Activated CD8-positive, alpha-beta memory T cell treated with anti-CD3 and anti-CD28 coated beads for 48 hours (primary cell): ENCODE data around the gene PITX2.
A peak's percentile ranks its signal among the peaks of the same experiment; 100 is the strongest.

Experiments
- DNase-seq, 3 experiments: peaks; one replicate each; pipeline ENCODE4 v3.0.0-alpha.2; 2020; ENCODE audit warnings: low read depth in 2 of 3, low spot score in 2 of 3

The PITX2 gene

DNA sequence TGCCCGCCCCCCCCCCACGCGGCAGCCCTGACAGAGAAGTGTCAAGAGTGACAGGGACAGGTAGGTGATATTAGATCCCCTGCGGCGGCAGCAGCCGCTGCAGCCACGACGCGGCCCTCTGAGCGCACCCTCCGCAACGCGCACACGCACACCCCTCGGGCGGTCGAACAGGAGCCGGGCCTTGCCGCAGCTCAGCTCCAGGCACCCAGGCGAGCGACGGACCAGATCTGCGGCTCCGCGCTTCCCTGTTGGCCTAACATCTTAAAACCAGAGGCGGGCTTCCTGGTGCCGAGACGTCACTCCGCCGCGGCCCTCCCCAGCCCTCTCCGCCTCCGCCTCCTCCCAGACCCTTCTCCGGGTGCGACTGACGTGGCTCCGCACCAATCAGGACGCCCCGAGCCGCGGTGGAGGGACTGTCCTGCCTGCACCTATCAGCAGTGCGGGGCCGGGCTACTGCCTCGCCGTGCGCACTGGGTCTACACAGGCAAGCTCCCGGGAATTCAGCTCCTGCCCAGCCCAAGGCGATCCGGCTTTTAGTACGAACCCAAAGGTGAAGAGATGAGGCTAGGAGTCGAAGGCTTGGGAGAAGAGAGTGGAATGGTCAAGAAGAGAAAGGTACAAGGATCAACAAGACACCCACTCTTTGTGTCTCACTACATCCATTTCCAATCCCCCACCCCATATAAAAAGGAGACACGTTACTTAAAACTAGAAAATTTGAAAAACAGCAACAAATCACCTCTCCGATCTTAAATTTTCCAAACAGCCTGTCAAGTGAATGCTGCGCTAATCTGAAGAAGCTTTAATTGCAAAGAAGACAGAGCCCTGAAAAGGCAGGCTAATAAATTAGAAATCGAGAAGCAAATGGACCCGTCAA lies at the start of gene PITX2:
Gene PITX2 (minus strand): TSS at position 237 of the 877 bp plus-strand sequence. CDS start 617 bp downstream, outside the sequence.
- peak in 1 of 3 experiments; percentile 26 for DNase-seq

DNA sequence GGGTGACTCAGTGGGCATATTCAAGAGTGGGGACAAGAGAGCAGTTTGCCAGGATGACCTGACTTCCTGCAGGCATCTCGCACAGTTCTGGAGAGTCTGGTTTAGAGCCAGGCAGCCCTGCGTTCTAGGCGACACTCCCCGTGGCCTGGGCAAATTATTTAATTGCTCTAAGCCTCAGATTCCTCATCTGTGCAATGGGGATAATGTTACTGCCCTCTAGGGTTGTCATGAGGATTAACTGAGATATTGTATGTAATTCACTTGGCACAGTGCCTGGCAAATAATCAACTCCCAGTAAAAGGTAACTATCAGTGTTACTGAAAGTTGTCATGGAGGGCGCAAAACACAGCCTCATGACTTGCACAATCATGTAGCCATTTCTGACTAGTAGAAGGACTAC lies 48.8 kb upstream of the PITX2 start:
- DNase-seq, result no peak

DNA sequence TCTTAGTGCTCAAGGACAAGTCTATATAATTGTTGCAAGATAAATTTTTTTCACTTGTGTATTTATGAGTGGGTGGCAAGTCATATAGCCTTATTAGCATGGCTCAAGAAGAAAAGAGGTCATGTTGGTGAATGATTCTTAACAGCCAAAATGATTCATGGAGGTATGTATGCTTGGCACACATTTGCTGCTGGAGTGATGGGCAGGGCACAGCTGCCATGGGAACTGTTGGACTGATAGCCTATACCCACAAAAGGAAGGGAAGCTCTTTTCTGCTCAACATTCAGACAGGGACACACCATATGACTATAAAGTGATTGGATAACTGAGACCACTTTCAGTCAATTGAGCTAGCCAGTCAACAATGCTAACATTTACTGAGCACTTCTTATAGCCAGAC lies 46.8 kb upstream of the PITX2 start:
- DNase-seq, result no peak

DNA sequence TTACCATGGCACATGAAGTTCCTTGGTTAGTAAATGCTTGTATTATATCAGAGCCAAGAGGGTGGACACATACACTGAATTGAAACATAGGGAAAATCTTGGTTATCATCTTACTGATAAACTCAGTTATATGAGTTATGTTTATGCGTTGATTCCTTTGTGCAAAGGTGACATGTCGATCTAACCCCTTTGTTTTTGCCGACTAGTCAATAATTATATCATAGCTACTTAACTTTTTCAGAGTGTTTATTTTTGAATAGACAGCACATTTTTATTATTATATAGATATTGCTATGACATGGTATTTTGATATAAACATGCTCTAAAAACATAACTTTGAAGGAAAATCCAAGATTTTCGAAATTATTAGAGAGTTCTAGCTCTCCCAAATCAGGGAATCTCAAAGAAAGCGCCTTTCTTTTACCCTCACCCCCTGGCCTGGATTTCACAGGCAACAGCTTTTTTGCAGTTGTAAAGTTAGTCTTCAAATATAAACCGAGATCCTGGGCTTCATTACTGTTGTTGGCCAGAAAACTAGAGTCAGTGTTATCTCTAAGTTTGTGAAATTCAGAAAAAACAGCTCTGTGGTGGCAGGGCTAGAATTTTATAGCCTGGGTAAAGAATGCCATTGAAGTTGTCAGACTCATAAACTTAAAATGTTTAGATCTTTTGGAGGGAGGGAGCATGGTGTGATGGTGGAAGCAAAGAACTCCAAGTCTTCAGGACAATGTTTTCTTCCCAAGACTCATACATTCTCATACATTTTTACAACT lies 45.8 kb upstream of the PITX2 start:
- DNase-seq, result no peak

DNA sequence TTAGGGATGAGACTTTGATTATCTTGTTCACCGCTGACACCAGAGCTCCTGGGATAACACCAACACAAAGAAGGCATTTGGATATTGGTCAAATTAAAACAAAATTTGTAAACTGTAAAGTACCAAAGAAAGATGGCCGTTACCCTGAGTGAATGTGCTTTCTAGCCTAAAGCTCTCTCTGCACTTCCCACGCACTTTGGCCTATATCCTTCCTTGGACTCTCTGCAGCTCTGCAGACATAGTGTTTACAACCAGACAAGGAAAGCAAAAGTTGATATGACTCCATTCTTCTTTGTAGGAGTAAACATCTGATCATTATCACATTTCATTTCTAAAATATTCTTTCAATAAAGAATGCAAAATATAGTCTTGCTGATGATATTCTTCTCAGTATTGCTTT lies 44.8 kb upstream of the PITX2 start:
- DNase-seq, result no peak

DNA sequence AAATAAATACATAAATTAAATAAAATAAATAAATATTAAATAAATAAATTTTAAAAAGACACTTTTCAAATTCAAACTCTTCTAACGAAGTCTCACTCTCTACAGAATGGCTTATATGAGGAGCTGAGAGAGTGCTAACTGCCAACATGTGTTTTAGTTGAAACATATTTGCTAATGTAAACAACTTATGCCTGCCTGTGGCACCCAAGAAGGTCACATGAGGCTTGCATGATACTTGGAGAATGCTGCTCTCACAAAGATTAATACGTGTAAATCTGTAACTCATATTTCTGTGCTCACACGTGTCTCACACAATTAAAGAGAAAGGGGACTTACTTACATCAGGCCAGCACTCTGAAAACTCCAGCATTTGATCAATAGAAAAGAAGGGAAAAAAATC lies 43.2 kb upstream of the PITX2 start:
- DNase-seq, result no peak

DNA sequence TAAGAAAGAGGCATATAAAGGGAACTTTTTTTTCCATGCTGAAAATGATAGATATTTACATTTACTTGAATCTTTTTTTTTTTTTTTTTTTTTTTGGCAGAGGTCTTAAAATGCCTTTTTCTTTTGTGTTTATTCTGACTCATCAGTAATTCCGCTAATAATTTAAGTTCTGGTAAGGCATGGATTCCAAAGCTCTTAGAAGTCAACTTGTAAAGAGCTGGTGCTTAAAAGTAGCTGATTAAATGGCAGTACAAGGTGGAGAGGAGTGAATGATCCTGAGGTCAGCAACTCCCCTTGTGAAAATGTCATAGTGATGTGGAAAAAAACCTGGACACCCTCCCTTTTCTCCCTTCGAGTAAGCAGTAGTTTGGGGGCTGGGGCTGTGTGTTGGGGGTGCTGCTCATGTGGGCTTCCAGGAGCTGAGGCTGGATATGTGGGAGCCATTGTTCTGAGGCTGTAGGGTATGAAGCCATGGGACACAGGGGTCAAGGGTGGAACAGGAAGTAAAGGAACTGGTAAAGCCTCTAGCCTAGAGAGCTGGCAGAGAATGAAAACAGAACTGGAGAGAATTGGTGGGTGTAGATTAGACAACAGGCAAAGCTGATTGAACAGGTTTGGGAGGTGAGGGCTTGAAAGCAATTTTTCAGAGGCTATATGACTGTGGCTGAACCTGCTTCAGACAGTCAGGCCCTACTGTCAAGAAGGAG lies 41.0 kb upstream of the PITX2 start:
- no peak for DNase-seq

DNA sequence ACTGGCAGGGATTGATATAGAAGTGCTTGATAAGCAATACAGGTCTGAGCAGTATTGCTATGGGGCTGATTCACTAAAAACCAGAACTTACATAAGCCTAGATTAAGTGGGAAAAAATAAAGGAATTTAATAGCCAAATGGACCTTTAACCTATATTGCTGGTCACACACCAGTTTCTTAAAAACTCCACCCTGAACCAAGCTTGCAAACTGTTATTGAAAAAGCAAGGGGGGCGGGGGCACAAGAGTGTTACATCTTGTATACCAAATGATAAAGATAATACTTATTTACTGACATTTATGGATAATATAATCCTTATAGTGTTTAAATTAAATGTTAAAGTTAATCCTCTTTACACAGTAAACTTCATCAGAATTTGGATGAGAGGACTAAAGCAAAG lies 40.3 kb upstream of the PITX2 start:
- no peak for DNase-seq

DNA sequence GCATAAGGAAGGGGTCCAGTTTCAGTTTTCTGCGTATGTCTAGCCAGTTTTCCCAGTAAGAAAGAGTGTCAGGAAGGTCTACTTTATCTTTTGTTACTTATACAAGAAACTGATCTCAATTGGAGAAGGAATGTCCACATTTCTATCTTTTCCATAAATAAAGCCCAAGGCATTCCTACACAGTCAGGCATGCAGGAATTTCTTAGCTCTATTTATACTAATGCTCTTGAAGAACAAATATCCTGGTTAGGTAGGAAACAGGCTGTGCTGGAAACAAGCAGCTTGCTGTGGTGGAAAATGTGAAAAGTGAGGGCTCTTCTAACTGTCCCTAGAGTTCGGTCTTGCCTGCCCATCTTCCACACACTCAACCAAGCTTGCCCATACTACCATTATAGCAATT lies 37.9 kb upstream of the PITX2 start:
- DNase-seq, result no peak

DNA sequence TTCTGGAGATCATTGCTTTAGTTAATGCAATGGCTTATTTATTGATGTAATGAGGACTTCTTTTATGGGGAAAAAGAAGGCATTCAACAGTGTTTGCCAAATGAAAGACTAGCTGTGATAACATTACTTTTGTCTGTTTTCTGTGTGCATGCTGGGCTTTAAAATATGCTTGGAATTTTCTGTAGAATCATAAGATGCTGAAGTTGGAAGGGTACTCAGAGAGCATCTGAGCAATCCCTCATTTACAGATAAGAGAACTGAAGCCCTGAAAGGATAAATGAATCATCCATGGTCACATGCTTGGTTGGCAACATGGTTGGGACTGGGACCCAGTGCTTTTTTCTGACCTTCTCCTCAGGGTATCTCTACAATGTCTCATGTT lies 31.4 kb upstream of the PITX2 start:
- no peak for DNase-seq

DNA sequence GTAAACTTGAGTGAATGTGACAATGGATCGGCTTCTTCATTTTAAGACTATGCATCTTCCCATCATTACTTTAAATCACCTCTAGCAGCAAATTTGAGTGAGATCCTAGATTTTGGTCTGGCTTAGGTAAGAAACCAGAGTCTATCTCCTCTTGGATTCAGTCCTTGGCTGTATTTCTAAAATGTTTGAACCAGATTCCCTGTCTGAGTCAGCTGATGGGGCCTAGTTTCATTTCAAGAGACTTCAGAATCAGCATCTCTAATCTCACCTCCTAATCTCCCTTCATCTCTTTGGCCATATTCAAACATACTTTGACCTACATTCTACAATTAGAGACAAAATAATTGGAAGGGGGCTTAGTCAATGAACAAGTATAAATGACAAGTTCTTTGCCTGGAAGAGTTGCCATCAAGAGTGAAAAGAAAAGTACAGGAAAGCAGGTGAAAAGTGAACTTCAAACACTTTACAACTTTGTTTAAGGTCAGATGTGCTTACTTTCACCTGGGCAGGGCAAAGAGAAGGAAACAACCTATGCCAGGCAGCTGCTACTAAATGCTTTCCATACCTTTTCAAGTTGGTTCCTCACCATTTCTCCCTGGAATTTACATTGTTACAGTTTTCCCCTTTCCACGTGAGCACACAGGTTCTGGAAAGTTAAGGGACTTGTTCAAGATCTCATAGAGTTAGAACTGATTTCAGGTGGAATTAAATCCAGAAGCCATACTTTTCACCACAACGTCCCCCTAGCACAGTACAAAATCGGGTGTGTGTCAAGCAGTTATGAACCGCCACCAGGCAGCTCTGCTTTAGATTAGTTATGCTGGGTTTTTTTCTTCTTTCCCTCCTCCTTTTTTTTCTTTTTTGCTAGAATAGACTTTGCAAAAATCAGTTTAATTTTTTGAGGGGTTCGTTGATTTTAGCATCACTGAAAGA lies 30.7 kb upstream of the PITX2 start:
- no peak for DNase-seq

DNA sequence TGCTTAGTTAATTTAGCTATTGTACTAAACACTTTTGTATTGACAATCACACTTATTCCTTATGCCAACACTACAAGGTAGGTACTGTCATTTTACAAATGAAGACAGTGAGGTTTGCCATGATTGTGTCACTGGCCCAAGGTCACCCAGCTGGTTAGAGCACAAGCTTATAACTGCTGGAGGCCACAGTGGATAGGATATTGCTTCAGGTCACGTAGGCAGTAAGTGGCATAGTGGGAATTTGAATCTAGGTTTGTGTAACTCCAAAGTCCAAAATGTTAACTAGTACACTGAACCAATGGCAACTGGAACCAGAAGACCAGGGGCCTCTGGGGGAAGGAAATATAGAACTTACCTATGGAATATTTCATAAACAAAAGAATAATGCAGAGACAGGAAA lies 21.1 kb upstream of the PITX2 start:
- no peak for DNase-seq

DNA sequence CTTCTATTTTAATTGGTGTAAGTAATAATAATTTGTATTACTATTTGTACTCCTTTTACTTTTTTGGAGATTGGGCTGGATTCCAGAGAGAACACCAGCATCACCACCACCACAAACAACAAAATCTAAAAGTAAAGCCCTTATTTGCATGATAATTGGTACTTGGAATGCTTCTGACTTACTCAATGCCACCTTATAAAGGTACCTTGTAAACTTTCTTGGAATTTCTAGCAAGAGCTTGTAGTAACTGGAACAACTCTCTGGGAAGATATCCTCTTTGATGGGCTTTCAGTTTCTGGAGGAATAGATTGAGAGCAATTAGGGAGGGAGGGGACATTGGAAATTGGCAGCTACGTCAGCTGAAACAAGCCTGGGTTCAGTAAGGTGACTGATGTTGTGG lies 20.2 kb upstream of the PITX2 start:
- no peak for DNase-seq

DNA sequence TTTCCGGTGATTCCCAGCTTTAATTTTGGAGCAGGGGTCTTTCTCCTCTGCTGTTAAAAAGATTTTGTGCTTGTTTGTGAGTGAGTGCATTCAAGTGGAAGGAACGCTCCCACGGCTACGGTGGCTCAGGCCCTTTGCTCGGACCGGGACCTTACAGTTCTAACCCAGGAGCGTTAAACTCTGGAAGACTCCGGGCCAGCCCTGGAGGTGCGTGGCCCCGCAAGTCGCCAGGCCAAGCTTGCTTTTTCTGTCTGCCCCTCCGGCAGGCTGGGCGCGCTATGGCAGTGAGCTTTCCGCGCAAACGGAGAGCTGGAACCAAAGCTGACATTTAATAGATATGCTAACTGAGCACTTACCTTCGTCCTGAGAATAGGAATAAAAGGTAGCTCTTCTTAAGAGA lies 18.3 kb upstream of the PITX2 start:
- no peak for DNase-seq

DNA sequence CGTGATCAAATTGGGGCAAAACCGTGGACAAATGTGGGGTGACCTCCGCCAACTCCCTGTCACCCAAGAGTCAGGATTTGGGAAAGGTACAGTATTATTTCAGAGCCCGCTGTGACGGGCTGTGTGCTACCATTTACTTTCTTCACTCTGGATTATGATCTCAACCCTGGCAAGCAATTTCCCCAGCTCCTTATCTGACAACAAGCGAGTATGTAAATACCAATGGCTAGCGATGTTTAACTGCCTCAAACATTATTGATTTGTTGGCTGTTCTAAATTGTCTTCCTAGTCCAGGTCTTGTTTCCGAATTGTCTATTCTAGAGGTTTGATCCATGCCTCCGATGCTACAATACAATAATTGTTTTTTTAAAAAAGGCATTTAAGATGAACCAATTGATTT lies 17.7 kb upstream of the PITX2 start:
- DNase-seq, result no peak

DNA sequence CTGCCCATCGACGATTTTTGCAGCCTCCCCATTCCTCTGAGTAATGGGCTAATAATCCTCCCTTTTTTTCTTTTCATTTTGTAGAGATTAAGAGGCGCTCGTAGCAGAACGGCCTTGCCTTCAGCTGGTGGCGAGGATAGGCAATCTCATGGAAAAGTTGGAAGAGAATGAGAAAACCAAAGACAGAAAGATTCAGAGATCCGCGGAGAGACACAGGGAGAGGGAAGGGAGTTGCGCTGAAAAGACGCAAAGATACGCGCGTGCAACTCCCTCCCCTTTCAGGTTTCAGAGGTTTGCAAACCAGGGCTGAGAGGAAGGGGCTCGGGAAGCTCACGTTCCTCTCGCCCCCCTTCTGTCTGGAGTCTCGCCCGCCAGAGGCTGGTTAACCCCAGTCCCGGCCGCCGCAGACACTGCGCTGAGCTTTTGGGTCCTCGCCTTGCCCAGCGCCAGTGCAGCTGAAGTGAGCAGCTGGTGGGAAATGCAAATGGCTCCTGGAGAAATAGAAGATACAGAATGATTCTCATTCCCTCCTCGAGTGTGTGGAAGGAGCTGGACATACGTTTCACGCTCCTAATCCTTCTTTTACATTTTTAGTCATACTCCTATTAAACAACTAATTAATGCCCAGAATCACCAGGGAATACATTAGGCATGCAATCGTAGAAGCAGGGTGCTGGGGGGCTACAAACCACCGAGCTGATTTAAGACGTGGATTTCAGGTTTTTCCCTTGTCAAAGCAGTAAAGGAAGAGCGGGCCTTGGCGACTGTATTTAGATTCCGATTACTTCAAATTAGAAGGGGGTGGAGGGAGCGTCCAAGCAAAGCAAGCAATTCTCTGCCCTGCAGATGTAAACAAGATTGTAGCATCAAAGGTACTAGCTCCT lies 16.6 kb upstream of the PITX2 start:
- DNase-seq, result no peak

DNA sequence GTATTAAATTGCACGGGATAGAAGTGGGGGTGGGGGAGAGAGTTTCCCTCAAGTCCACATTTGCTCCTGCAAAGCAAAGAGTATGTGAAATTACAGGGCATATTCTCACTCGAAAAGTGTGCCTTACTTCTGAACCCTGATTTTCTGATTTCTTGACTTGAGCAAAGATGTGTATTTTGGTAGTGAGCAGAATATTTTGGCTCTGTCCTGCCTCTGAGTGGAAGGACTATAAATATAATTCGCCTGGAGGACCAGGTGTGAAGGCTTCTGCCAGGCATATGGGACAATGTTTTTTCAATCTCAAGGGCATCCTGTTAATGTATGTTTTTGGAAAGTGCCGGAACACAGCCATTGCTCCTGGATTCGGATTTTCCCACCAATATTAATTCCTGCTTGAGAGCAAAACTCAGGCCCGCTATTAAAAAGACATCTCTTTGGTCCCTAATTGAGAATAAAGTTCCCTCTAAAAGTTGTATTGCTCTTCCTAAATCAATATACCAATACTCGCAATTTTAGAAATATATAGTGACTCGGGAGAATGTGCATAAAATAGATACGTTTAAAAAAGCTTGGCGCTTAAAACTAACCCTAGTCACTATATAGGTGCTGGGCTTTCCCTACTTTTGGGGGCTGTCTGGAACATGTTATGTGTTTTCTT lies 15.3 kb upstream of the PITX2 start:
- no peak for DNase-seq

DNA sequence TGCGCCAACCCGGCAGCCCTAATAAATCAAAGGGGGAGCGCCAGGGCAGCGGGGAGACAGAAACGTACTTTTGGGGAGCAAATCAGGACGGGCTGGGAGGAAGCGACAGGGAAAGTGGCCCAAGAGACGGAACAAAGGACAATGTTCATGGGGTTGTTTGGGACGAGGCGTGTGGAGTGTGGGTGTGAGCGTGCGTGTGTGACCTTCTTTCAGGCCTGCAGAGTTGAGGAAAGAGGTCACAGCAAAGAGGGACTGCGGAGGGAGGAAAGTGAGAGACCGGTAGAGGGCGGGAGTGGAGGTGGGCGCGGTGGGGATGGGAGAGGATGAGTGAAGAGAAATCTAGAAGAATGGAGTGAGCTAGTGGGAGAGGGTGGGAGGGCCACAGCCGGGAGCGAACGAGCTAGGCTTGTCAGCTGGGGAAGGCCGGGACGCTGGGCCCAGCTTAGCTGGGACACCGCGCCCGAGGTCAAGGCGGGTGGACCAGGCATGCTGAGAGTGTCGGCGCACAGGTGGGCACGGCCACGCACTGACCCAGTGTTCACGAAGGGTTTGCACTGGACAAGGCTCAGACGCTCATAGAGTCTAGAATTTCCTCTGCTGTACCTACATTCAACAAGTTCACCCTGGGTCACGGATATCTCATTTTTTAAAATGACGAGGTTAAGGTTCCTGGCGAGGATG lies 14.7 kb upstream of the PITX2 start:
- DNase-seq, result no peak
